ENCODE measurements around the gene IGF2. TPM values are rescaled to one million over a fixed set of nuclear protein-coding genes. Genes with fewer than 3 reads are reported as not detected.
A peak's percentile ranks its signal among the peaks of the same experiment; 100 is the strongest.

The IGF2 gene
- total RNA-seq, 1 donor from 2014 or later: 75.0 TPM

DNA sequence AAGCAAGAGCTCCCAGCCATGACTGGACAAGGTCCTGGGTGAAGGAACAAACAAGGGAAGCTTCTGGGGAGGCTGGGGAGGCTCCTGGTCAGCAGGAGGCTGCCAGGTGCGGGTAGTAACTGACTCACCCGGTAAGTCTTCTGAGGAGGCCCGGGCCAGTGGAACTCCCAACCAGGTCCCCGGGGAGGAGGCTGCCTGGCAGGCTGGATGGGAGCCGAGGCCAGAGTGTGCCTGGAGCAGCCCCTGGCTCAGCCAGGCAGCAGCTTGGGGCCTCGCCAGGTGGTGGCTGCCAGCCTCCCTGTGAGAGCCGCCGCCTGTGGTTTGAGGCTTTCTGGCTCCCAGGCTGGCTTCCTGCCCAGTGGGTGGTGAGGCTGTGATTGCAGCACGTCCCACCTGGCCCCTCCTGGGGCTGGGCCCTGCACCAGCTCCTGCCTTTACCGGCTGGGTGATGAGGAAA is 46.2 kb downstream of the IGF2 start:
- TF ChIP-seq, protein P1, sequence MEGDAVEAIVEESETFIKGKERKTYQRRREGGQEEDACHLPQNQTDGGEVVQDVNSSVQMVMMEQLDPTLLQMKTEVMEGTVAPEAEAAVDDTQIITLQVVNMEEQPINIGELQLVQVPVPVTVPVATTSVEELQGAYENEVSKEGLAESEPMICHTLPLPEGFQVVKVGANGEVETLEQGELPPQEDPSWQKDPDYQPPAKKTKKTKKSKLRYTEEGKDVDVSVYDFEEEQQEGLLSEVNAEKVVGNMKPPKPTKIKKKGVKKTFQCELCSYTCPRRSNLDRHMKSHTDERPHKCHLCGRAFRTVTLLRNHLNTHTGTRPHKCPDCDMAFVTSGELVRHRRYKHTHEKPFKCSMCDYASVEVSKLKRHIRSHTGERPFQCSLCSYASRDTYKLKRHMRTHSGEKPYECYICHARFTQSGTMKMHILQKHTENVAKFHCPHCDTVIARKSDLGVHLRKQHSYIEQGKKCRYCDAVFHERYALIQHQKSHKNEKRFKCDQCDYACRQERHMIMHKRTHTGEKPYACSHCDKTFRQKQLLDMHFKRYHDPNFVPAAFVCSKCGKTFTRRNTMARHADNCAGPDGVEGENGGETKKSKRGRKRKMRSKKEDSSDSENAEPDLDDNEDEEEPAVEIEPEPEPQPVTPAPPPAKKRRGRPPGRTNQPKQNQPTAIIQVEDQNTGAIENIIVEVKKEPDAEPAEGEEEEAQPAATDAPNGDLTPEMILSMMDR (IDR thresholded peaks at IDR 0.05; ENCODE audit: borderline replicate concordance): no peak
- Histone ChIP-seq H3K36me3 (no peaks in the 10 kb centered on the region), H3K27ac (replicated peaks) (peak overlapping the region; percentile 51), H3K9me3 (replicated peaks) (no peaks in the 10 kb centered on the region), H3K27me3 (ENCODE audit: low read depth) (no peaks in the 10 kb centered on the region), H3K4me1 (peaks cover 44% of the 10 kb centered on the region), H3K4me3 (no peak overlapping the region)
- DNase-seq: peak; percentile 86
- intact Hi-C loops (cut with micrococcal nuclease): no loop called here

DNA sequence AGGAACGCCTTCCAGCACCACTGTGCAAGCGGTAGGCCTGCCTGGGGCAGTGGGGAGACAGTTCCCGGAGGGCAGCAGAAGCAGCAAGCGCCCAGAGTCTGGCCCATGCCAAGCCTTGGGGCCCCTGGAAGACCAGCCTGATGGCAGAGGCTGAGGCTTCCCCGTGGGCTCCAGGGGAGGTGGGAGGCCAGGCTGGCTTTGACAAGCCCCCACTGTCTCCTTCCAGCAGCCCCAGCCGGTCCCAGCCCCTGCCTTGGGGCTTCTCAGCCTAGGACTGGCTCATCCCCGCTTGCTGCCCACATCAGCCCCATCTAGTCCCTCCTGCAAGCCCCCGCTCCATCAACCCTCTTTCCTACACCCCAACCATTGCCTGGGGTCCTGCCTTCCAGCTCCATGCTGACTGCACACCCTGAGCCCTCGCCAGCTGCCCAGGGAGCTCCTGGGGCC is 46.7 kb downstream of the IGF2 start:
- Histone ChIP-seq H3K27ac (replicated peaks) (peak overlapping the region; percentile 51), H3K9me3 (replicated peaks) (no peaks in the 10 kb centered on the region), H3K4me1 (peaks cover 39% of the 10 kb centered on the region), H3K27me3 (ENCODE audit: low read depth) (no peaks in the 10 kb centered on the region), H3K36me3 (no peaks in the 10 kb centered on the region), H3K4me3 (no peak overlapping the region)
- intact Hi-C loops (cut with micrococcal nuclease): no loop called here
- DNase-seq: no peak
- TF ChIP-seq, protein P1 (IDR thresholded peaks at IDR 0.05; ENCODE audit: borderline replicate concordance): no peak

DNA sequence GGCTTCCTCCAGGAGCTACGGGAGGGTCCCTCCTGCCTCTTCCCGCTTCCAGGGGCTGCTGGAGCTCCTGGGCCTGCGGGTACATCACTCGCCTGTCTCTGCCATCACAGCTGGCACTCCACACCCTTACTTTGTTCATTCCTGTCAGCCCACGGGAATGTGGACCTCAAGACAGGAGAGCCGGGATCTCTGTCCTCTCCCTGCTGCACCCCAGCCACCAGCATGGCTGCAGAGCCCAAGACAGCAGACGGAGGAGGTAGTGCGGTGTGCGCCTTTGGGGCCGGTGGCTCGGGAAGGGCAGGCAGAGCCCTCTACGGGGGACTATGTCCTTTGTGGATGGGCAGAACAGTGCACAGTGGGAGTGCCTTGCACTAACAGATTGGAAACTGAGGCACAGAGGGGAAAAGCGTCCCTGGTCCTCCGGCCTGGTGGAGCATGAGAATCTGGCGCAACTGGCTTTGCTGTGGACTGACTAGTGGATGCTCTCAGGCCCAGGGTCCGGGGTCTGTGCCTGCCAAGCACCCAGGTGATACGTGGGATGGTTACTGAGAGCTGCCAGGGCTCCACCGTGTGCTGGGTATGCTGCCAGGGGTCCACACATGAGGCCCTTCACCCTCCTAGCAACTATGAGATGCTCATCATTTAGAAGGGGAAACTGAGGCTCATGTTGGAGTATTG is 47.3 kb downstream of the IGF2 start:
- TF ChIP-seq, protein P1 (IDR thresholded peaks at IDR 0.05; ENCODE audit: borderline replicate concordance): no peak
- H3K36me3 ChIP-seq: no peaks in the 10 kb centered on the region
- no peak overlapping the region for H3K27ac ChIP-seq (replicated peaks)
- peaks cover 33% of the 10 kb centered on the region for H3K4me1 ChIP-seq
- no peak for DNase-seq
- H3K27me3 ChIP-seq (ENCODE audit: low read depth): peaks cover 3% of the 10 kb centered on the region
- H3K4me3 ChIP-seq: no peak overlapping the region
- H3K9me3 ChIP-seq (replicated peaks): no peaks in the 10 kb centered on the region
- intact Hi-C loops (cut with micrococcal nuclease): no loop called here

DNA sequence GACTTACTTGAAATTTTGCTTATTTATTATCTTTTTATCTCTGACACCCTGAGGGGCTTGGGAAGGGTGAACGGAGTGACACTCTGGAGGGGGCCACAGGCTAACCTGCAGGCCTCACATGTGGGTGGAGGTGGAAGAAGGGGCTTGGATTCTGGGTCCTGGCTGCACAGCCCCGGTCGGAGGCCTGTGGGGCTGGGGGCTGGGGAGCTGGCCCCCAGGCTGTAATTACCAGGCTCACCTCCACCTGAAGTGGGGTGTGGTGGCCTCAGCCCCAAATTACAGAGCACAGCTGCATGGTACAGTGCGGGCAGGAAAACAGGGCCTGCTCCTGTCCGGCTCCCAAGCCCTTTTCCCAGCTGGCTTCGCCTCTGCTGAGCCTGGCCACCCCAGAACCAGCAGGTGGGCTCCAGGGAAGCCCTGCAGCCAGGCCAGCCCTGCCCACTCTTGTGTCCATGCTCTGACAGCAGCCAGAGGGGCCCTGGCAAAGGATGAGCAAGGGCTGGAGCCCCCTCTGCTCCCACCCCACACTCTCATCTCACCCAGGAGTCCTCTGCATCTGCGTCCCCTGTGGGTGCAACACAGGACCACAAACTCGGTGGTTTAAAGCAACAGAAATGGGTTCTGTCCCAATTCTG is 48.0 kb downstream of the IGF2 start:
- DNase-seq: no peak
- peaks cover 26% of the 10 kb centered on the region for H3K4me1 ChIP-seq
- TF ChIP-seq, protein P1 (IDR thresholded peaks at IDR 0.05; ENCODE audit: borderline replicate concordance): no peak
- H3K4me3 ChIP-seq: no peak overlapping the region
- H3K27ac ChIP-seq (replicated peaks): no peak overlapping the region
- peaks cover 10% of the 10 kb centered on the region for H3K27me3 ChIP-seq (ENCODE audit: low read depth)
- H3K9me3 ChIP-seq (replicated peaks): no peaks in the 10 kb centered on the region
- intact Hi-C loops (cut with micrococcal nuclease): no loop called here
- no peaks in the 10 kb centered on the region for H3K36me3 ChIP-seq

DNA sequence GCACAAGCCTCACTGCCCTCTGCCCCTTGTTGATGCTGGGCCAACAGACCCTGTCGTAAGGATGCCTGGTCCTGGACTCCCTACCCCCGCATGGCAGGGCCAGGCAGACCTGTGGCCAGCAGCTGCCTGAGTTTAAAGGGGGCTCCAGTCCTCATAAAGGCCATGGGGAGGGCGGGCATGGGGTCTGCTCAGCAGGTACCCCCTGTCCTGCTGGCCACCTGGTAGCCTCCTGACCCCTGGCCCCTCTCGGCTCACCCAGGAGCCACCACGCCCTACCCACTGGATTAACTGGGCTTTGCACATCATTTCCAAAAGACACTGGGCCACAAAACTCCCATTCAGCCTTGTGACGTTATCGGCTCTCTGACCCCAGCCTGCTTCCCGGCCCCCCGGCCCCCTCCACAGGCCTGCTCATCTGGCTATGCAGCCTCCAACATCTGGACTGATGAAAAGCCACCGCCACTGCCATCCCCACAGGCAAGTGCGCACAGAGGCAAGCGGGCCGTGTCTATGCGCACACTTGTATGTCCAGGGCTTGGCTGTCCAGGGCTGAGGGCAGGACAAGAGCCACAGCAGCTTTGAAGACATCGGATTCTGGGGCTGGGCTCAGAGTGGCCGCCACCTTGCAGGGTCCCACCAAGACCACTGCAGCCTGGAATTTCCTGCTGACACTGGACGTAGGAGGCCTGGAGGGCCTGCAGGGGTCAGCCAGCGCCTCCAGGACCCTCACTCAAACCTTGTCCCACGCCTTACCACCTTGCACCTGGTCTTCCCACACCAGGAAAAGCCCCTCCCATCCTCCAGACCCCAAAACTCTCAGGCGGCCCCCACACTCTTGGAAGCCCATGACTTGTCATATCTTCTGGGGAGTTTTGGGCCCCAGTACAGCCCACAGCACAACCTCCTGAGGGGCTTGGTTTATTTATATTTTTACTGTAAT is 48.7 kb downstream of the IGF2 start:
- DNase-seq: no peak
- H3K4me3 ChIP-seq: no peak overlapping the region
- intact Hi-C loops (cut with micrococcal nuclease): no loop called here
- H3K27ac ChIP-seq (replicated peaks): no peak overlapping the region
- H3K4me1 ChIP-seq: peaks cover 26% of the 10 kb centered on the region
- no peaks in the 10 kb centered on the region for H3K36me3 ChIP-seq
- H3K27me3 ChIP-seq (ENCODE audit: low read depth): peaks cover 13% of the 10 kb centered on the region
- TF ChIP-seq, protein P1 (IDR thresholded peaks at IDR 0.05; ENCODE audit: borderline replicate concordance): no peak
- H3K9me3 ChIP-seq (replicated peaks): no peaks in the 10 kb centered on the region

Measured in left ventricle myocardium inferior (tissue), 1 donor.